ENCODE measurements around the gene FAM174B.

The FAM174B gene

GRCh38 chr15:92578096-92578835, 77.3 kb downstream of the FAM174B start:
- no peak for TF ChIP-seq CTCF (IDR thresholded peaks at IDR 0.05; ENCODE audit: low read depth, low read length)

GRCh38 chr15:92576597-92577200, 78.9 kb downstream of the FAM174B start:
- no peak for TF ChIP-seq CTCF (IDR thresholded peaks at IDR 0.05; ENCODE audit: low read depth, low read length)
- H3K4me3 ChIP-seq (ENCODE audit: low read depth, low read length): no peak overlapping the region

More at GRCh38 chr15:92578096-92578835, 77.3 kb downstream of the FAM174B start:
- H3K4me3 ChIP-seq (ENCODE audit: low read depth, low read length): no peak overlapping the region

- TF ChIP-seq CTCF (IDR thresholded peaks at IDR 0.05; ENCODE audit: low read depth, low read length): no peak
- H3K4me3 ChIP-seq (ENCODE audit: low read depth, low read length): no peak overlapping the region
These were observed 81.0 kb downstream of the FAM174B start for GRCh38 chr15:92574566-92574965.

GRCh38 chr15:92574161-92574560, 81.4 kb downstream of the FAM174B start:
- H3K4me3 ChIP-seq (ENCODE audit: low read depth, low read length): no peak overlapping the region
- no peak for TF ChIP-seq CTCF (IDR thresholded peaks at IDR 0.05; ENCODE audit: low read depth, low read length)

GRCh38 chr15:92571824-92572223, 83.8 kb downstream of the FAM174B start:
- no peak for TF ChIP-seq CTCF (IDR thresholded peaks at IDR 0.05; ENCODE audit: low read depth, low read length)
- no peak overlapping the region for H3K4me3 ChIP-seq (ENCODE audit: low read depth, low read length)

GRCh38 chr15:92570391-92570790, 85.2 kb downstream of the FAM174B start:
- TF ChIP-seq CTCF (IDR thresholded peaks at IDR 0.05; ENCODE audit: low read depth, low read length): no peak
- no peak overlapping the region for H3K4me3 ChIP-seq (ENCODE audit: low read depth, low read length)

- TF ChIP-seq CTCF (IDR thresholded peaks at IDR 0.05; ENCODE audit: low read depth, low read length): no peak
- no peak overlapping the region for H3K4me3 ChIP-seq (ENCODE audit: low read depth, low read length)
These were observed 85.8 kb downstream of the FAM174B start for GRCh38 chr15:92569778-92570177.
